ENCODE results near the gene DHRS2.

- TF ChIP-seq, protein P1, sequence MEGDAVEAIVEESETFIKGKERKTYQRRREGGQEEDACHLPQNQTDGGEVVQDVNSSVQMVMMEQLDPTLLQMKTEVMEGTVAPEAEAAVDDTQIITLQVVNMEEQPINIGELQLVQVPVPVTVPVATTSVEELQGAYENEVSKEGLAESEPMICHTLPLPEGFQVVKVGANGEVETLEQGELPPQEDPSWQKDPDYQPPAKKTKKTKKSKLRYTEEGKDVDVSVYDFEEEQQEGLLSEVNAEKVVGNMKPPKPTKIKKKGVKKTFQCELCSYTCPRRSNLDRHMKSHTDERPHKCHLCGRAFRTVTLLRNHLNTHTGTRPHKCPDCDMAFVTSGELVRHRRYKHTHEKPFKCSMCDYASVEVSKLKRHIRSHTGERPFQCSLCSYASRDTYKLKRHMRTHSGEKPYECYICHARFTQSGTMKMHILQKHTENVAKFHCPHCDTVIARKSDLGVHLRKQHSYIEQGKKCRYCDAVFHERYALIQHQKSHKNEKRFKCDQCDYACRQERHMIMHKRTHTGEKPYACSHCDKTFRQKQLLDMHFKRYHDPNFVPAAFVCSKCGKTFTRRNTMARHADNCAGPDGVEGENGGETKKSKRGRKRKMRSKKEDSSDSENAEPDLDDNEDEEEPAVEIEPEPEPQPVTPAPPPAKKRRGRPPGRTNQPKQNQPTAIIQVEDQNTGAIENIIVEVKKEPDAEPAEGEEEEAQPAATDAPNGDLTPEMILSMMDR (conservative IDR thresholded peaks at IDR 0.05; ENCODE audit: low read length) = no peak
- TF ChIP-seq EZH2phosphoT487 (IDR thresholded peaks at IDR 0.05; ENCODE audit: borderline replicate concordance, low read depth, low read length) = no peak
These were observed 3.1 kb downstream of the DHRS2 start for GRCh38 chr14:23639048-23639890.

Measured in OCI-LY7 (cell line).